Inflammatory macrophage treated with lipopolysaccharide for 1 hour (primary cell): ENCODE measurements around the gene DRAM1.
"Not testable (repeated sequence)": the region's sequence is repeated elsewhere in the genome, so short reads cannot be mapped to it uniquely, and the experiment has no call there.

Source experiments
- DNase-seq, 2 donors: peaks; one replicate each; pipeline ENCODE4 v3.0.0-alpha.2; 2020 to 2022

The DRAM1 gene

DNA sequence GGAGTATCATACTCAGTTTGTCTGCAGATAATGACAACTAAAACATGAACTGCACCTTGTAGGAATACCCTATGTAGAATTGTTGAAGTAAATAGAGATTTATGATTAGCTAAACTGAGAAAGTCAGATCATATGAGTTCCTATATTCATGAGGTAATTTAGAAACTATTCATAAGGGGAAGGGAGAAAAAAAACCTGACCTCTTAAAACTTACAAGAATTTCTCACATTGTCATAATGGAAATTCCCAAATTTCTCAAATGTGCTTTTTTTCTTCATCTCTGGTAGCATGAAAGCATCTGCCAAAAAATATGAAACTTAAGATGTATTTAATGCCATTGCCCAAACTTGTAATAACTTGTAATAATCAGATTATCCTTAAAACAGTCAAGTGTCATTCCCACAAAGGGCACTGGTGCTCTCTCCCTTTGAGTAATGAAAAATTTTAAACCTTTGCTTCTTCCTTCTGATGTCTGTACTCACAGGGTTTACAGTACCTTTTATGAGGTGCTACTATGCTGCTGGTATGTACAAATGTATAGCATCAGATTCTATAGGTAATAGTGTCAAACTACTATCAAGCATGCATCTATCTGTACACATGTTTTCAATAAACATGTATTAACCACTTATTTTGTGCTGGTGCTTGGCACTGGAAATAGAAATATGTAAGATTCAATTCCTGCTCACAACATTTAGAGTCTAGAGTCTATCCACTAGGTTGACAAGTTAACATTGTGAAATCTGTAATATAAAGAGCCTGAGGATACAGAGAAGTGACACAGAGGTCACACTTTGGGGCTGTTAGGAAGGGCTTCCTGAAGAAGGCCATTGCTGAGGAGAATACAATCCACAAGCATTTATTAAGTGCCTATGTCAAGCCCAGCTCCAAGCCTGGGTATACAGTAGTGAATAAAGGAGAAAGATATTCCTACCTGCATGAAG, 17.4 kb upstream of the DRAM1 start:
- DNase-seq: peak; percentile 99 to 100

DNA sequence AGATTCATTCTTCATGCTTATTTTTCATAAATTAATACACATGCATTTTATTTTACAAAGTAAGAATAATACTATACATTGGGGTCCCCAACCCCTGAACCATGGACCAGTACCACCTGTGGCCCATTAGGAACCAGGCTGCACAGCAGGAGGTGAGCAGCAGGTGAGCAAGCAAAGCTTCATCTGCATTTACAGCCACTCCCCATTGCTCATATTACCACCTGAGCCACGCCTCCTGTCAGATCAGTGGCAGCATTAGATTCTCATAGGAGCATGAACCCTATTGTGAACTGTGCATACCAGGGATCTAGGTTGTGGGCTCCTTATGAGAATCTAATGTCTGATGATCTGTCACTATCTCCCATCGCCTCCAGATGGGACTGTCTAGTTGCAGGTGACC, 15.7 kb upstream of the DRAM1 start:
- not testable (repeated sequence) for DNase-seq

DNA sequence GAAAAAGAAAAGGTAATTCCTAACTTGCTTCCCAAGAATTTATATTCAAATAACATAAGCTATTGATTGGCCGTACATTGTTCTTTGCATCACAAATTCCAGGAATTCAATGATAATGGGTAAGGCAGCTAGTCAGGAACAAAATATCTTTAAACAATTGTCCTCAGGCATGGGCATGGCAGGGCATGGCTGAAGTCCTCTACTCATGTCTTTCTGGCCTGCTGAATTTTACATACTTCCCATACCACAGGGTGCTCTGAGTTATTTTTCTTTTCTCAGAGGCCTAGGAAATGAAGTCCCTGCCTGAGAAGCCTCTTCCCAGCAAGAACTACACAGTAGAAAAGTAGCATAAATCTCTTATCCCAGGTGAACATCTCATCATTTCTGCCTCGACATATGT, 15.1 kb upstream of the DRAM1 start:
- DNase-seq: no peak

GRCh38 chr12:101863981-101864380, 13.4 kb upstream of the DRAM1 start:
- peak; percentile 78 to 85 for DNase-seq

- no peak for DNase-seq
Observed at GRCh38 chr12:101866615-101867373, 10.6 kb upstream of the DRAM1 start.

DNA sequence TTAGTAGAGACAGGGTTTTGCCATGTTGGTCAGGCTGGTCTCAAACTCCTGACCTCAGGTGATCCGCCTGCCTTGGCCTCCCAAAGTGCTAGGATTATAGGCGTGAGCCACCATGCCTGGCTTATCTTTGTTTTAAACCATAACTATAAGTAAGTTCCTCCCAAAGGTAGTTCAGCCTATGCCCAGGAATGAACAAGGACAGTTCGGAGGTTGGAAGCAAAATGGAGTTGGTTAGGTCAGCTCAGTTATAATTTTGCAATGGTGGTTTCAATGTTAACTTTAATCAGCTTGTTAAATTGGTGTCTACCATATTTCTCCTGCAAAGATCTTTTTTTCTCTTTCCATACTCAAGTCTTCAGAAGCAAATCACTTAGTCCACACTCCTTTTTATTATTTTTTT, 9.8 kb upstream of the DRAM1 start:
- DNase-seq: not testable (repeated sequence)

DNA sequence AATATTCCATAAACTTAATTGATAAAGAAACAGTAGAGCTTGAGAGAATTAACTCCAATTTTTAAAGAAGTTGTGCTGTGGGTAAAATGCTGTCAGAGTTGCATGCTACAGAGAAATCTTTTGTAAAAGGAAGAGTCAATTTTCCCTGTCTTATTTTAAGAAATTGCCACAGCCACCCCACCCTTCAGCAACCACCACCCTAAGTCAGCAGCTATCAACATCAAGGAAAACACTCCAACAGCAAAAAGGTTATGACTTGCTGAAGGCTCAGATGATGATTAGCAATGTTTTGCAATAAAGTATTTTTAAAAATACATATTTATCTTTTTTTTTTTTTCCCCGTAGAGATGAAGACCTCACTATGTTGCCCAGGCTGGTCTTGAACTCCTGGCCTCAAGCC, 6.5 kb upstream of the DRAM1 start:
- peak; percentile 57 to 82 for DNase-seq

DNA sequence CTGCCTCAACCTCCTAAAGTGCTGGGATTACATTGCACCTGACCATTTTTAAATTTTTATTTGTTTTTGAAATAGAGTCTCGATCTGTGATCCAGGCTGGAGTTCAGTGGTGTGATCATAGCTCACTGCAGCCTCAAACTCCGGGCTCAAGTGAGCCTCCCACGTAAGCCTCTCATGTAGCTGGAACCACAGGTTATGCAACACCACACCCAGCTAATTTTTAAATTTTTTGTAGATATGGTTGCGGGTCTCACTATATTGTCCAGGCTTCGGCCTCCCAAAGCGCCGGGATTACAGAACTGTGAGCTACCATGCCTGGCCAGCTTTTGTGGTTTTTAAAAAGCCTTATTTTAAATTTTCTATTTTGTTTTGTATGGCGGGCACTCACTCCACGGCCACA, 2.2 kb upstream of the DRAM1 start:
- peak; percentile 52 to 72 for DNase-seq

- DNase-seq: no peak
Observed at GRCh38 chr12:101876322-101876860, 989 bp upstream of the DRAM1 start.

DNA sequence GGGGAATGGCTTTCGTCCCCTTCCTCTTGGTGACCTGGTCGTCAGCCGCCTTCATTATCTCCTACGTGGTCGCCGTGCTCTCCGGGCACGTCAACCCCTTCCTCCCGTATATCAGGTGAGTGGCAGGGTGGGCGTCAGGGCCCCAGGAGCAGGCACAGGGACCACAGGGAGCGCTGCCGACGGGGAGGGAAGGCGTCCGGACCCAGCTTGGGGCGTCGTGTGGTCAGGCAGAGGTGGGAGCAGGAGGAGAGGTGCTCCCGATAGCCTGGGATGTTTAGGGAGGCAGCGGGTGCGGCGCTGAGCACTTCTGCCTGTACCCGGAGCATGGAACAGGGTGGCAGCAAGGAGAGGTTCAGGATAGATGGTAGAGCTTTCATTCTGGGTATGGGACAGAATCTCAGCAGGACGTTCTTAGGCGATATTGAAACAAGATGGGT, 444 bp downstream of the DRAM1 start:
- no peak for DNase-seq

GRCh38 chr12:101878243-101878821, 952 bp downstream of the DRAM1 start:
- peak; percentile 74 to 78 for DNase-seq

DNA sequence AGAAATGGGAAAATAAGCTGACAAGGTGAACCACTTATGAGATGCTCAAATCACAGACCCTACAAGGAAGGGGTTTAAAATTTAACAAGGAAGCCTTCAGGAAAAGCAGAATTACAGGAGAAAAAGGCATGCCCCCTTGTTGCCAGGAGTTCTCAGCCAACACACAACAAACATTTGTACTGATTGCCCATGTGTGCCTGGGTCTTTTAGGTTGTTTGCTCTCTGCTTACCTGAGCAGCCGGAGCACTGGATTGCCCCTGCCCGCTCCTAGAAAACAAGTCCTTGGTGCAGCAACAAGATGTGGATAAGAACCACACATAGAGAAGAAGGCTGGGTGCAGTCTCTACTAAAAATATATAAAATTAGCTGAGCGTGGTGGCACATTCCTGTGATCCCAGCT, 3.4 kb downstream of the DRAM1 start:
- DNase-seq: no peak

- DNase-seq: no peak
Observed at GRCh38 chr12:101881228-101881627, 3.8 kb downstream of the DRAM1 start.

GRCh38 chr12:101884174-101884573, 6.8 kb downstream of the DRAM1 start:
- DNase-seq: no peak

- not testable (repeated sequence) for DNase-seq
Observed at GRCh38 chr12:101884781-101885340, 7.5 kb downstream of the DRAM1 start.

DNA sequence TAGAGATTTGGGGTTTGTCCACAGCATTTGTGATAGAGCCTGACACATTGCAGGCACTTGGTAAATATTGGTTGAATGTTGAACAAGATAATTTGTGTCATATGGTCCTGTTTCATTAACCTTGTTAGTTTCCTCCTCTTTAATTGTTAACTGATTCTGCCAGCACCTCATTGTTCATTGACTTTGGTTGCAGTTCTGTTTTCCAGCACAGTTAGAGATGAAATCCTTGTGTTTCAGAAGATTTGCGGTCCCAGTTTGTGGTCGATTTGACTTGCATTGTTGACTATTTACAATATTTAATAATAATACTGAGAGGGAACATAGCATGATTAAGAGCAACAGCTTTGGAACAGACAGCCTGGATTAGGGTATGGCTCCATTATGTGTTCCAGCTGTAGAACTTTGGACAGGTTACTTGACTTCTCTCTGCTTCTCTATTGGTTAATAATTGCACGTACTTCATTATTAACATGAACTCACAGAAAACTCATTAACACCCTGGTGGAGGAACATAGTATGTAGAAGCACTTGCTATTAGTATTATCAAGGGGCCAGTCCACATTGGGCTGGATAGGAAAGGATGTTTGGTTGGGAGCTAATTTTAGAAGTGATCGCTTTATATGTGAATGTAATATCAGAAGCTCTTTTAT, 8.7 kb downstream of the DRAM1 start:
- no peak for DNase-seq

DNA sequence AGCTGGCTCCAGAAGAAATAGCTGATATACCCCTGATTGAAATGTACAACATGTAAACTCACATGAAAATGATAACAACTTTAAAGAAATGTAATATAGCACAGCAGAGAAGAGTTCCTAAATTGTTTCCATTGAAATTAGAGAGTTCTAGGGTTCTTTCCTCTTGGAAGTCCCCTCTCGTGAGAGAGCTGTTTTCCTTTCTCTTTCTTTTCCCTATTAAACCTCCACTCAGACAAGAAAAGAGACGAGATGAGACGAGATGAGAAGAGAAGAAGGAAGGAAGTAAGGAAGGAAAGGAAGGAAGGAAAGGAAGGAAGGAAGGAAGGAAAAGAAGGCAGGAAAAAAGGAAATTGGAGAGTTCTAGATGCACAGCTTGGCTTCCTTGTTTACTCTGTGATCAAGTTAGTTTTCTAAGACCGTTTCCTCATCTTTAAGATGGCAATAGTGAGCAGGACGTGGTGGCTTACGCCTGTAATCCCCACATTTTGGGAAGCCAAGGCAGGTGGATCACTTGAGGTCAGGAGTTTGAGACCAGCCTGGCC, 11.9 kb downstream of the DRAM1 start:
- peak in 1 of 2 donors; percentile 27 for DNase-seq

GRCh38 chr12:101891462-101891971, 14.1 kb downstream of the DRAM1 start:
- peak; percentile 75 to 78 for DNase-seq

- DNase-seq: no peak
Observed at GRCh38 chr12:101892794-101893193, 15.4 kb downstream of the DRAM1 start.

DNA sequence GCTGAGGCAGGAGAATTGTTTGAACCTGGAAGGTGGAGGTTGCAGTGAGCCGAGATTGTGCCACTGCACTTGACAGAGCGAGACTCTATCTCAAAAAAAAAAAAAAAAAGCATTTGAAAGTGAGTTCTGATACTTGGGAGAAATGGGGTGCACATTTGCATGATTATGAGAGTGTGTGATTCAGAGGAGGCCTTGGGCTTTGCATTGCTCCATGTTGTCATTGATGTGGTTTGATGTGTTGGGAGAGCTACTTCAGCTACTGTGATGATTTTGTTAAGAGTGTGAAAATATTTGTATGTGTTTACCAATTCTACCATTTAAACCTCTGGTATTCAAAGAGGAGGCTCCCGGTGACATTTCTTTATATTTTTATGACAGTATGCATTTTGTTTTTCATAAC, 24.4 kb downstream of the DRAM1 start:
- DNase-seq: no peak

- DNase-seq: peak; percentile 60 to 72
Observed at GRCh38 chr12:101902641-101903040, 25.3 kb downstream of the DRAM1 start.

DNA sequence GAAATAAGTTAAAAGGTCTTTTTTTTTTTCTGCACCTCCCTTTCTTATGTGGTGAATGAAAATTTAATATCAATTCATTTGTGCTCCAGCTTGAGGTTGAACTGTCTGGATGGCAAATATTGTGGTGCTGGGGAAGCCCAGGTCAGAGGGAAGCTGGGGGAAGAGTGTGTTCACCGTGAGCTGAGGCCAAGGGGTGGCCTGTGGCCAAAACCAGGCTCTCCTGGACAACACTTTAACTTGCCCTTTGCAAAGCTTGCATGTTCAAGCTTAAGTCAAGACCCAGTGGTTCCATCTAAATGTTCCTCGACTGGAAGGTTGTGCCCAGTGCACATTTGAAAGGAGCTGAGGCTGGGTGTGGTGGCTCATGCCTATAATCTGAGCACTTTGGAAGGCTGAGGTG, 28.8 kb downstream of the DRAM1 start:
- DNase-seq: no peak
